HUDEP-2 (cell line): ENCODE data around the gene ZNF343.
A peak's percentile ranks its signal among the peaks of the same experiment; 100 is the strongest.
"Not testable (repeated sequence)": the region's sequence is repeated elsewhere in the genome, so short reads cannot be mapped to it uniquely, and the experiment has no call there.

Source experiments
- DNase-seq, 76 experiments: peaks; one replicate each; lab custom pipeline; 2025; ENCODE audit not compliant: unreplicated experiment in 76 of 76; lab: John Stamatoyannopoulos, UW

Gene ZNF343

DNA sequence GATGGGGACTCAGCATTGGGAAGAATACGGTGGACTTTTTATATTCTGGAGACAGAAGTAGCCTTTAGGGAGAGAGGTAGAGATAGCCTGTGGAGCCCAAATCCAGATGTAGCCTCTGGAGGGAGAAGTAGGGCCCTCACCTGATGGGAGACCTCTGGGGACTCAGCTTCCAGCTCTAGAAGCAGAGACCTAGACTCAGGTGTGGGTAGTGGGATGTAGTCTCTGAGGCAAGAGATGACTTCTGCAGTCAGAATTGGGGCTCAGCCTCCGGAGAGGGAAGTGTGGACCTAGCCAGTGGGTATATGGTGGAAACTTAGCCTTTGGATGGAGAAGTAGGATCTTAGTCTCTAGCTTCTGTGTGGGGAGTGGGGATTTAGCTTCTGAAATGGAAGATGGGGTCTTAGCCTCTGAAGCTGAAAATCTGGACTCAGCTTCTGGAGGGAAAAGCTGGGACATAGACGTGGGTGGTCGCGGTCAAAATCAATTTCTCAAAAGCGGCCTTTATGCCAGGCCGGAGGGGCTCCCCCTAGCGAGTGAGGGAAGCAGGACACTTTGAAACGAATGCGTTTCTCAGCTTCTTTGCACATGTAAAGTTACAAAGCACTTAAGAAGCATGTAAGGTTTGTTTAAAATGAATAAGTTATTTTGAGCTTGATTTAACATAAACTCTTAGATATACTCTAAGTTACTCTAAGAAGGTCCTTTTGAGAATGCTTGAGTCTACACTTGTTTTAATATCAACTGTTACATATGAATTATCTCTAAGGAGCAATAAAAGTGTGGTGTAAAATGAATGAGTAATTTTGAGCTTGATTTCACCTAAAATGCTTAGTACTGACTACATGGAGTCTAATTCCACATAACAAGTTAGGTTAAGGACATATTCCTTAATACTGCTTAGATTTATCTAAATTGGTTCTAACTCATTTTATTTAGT lies 12.9 kb upstream of the ZNF343 start:
- DNase-seq: peak in 29 of 76 experiments; percentile 5 to 47 (median 26)

DNA sequence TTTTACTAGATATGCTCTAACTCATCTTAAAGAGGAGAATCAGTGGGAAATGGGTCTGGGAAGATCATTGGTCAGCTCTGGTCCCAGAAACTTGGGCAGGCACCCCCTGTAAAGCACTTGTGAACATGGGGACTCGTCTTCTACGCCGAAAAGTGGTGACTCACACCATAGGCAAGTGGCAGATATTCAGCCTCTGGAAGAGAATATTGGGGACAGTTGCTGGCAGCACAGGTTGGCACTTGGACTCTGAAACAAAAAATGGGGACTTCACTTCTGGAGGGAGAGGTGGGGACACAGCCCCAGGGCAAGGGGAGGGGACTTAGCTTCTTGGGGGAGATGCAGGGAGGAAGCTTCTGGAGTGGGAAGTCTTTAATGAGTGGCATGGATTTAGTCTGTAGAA lies 11.9 kb upstream of the ZNF343 start:
- no peak for DNase-seq

DNA sequence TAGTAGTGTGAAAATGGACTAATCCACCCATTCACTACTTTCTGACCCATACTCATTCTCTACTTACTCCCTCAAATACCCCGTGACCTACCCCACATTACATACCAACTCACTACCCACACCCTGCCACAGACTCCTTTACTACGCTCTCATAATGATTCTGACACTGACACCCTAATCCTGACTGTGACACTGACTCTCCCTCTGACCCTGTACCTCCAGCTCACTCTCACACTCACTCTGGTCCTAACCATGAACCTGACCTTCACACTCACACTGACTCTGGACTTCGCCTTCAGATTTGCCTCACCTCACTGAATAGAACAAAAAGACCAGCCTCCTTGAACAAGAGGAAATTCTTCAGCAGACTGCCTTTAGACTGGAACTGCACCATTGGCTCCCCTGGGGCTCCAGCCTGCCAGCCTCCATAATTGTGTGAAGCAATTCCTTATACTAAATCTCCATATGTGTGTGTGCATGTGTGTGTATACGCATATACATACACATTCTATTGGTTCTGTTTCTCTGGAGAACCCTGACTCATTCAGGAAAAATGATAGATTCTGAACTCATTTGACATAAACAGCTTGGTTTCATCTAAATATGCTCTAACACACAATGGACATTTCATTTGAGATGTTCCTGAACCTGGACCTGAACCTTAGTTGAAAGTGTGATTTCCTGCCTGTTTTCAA lies 10.5 kb upstream of the ZNF343 start:
- DNase-seq: no peak

DNA sequence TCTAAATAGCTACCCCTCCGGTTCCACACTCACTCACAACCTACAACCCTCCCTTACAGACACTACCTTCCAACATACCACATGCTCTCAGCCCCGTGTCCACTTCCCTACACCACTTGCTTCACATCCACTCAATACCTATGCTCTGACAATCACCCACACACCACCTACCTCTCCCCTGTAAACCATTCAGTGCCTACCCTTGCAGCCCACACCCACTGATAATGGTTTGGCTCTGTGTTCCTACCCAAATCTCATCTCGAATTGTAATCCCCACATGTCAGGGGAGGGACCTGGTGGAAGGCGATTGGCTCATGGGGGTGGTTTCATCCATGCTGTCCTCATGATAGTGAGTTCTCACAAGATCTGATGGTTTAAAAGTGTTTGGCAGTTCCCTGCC lies 9.8 kb upstream of the ZNF343 start:
- peak in 58 of 76 experiments; percentile 14 to 86 (median 42) for DNase-seq

DNA sequence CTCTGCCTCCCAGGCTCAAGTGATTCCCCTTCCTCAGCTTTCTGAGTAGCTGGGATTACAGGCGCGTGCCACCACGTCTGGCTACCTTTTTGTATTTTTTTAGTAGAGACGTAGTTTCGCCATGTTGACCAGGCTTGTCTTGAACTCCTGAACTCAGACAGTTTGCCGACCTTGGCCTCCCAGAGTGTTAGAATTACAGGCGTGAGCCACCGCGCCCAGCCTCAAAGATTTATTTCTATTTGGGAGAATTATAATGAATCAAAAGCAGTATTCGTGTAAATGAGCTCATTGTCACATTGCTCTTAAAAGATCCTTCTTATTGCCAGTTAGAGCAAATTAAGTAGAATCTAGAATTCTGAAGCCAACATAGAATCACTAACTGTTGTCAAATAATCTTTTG lies 9.4 kb upstream of the ZNF343 start:
- no peak for DNase-seq

DNA sequence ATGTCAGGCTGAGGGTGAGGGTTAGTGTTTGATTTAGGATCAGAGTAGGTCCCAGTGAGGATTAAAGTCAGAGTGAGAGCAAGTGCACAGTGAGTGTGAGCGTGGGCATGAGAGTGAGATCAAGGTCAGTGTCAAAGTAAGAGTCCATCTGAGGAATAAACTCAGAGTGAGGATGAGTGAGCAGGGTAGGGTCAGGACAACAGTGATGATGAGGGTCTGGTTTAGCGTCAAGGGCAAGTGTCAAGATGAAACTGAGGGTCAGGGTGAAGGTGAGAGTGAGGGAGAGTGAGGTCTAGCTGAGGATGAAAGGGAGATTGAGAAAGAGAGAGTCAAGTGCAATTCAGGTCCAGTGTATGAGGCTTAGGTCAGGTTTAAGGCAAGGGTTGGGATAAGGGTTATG lies 7.7 kb upstream of the ZNF343 start:
- DNase-seq: no peak

DNA sequence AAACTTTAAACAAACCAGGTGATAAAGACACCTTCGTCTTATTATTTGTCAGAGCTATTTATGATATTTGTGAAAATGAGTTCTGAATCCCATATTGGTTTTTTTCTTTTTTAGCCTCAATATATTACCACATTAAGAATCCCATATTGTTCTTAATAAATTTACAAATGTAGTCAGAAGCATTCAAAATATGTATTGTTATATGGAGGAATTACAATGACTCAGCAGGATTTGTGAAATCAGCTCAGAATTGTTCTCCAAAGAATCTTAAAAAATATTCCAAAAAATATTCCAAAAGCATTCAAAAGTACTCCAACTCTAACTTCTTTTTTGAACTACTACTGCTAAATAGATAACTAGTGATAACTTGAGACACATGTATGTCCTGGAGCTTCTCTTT lies 6.5 kb upstream of the ZNF343 start:
- no peak for DNase-seq

DNA sequence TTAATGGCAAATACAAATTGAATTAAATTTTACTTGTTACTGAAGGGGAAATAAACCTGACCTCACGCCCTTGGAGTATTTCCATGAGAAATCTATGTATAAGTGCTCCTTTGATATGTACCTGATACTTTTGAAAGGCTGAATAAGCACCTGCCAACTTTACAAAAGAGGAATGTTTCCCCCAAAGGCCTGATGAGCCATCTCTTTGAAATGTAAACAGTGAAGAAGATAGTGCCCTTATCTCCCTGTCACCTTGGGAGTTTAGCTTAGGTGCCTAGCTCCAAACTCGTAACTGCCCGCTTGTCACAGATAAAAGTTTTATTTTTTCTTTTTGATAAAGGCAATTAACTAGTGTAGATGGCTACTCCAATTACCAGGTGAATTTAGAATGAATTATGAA lies 1.1 kb upstream of the ZNF343 start:
- no peak for DNase-seq

DNA sequence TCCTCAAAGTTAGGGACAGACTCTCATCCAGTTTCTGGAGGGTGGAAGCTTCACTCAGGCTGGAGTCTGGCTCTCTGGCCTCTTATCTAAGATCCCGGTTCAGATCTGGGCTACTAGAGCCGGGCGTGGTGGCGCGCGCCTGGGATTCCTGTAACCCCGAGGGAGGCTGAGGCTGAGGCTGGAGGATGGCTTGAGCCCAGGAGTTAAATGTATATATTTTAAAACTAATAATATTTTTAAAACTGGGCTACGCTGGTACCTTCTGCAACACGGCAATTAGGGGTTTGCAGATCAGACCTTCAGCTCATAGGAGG lies 710 bp upstream of the ZNF343 start:
- DNase-seq: peak in 8 of 76 experiments; percentile 23 to 69 (median 48)

DNA sequence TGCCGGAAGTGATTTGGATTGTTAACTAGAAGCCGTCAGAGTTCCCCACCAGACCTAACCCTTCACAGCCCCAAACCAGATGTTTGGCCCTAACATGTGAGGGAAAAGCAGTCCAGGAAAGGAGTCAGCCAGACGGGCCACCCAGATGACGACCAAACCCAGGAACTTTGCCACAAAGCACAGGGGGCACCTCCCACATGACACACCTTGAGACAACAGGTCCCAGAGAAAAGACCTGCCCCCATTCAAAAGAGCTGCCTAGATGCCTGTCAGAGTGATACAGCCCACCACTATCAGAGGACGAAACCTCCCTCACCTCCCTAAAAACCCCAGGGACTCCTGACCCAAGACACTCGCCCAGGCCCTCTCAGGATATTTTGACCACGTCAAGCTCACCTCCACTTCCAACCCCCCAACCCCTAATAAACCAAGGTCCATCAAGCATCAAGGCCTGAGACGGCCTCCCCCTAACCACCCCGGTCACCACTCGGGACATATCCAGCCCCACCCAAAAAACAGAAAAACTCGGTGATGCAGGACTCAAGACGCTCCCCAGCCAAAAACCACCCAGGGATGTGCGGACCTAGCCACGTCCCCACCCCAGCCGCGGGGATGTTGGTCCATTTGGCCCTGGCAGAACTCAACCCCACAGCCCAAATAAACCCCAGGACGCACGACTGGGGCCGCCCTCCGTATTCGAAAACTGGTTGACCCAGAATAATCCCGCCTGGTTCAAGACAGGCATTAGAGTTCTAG lies 662 bp downstream of the ZNF343 start:
- DNase-seq: peak in 7 of 76 experiments; percentile 2 to 41 (median 10)

DNA sequence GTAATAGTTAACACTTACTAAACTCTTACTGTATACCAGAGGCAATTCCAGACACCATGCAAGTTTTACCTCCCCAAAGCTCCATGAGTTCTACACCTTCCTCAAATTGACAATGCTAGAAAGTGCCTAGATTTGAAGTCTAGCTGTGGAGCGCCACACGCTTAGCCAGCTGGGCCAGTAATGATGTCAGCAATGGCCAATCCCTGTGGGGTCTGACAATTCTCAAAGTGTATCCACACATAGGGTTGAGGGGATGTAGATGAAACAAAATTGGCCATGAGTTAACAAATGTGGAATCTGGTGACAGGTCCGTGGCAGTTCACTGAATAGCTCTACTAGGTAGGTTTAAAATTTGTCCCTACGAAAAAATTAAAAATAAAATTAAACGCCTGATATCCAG lies 1.3 kb downstream of the ZNF343 start:
- peak in 1 of 76 experiments; percentile 4 for DNase-seq

DNA sequence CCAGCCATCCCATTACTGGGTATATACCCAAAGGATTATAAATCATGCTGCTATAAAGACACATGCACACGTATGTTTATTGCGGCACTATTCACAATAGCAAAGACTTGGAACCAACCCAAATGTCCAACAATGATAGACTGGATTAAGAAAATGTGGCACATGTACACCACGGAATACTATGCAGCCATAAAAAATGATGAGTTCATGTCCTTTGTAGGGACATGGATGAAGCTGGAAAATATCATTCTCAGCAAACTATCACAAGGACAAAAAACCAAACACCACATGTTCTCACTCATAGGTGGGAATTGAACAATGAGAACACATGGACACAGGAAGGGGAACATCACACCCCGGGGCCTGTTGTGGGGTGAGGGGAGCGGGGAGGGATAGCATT lies 2.3 kb downstream of the ZNF343 start:
- not testable (repeated sequence) for DNase-seq

DNA sequence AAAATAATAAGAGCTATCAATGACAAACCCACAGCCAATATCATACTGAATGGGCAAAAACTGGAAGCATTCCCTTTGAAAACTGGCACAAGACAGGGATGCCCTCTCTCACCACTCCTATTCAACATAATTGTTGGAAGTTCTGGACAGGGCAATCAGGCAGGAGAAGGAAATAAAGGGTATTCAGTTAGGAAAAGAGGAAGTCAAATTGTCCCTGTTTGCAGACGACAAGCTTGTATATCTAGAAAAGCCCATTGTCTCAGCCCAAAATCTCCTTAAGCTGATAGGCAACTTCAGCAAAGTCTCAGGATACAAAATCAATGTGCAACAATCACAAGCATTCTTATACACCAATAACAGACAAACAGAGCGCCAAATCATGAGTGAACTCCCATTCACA lies 3.9 kb downstream of the ZNF343 start:
- DNase-seq: not testable (repeated sequence)

DNA sequence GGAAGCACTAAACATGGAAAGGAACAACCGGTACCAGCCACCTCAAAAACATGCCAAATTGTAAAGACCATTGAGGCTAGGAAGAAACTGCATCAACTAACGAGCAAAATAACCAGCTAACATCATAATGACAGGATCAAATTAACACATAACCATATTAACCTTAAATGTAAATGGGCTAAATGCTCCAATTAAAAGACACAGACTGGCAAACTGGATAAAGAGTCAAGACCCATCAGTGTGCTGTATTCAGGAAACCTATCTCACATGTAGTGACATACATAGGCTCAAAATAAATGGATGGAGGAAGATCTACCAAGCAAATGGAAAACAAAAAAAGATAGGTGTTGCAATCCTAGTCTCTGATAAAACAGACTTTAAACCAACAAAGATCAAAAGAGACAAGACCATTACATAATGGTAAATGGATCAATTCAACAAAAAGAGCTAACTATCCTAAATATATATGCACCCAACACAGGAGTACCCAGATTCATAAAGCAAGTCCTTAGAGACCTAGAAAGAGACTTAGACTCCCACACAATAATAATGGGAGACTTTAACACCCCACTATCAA lies 5.8 kb downstream of the ZNF343 start:
- DNase-seq: not testable (repeated sequence)

DNA sequence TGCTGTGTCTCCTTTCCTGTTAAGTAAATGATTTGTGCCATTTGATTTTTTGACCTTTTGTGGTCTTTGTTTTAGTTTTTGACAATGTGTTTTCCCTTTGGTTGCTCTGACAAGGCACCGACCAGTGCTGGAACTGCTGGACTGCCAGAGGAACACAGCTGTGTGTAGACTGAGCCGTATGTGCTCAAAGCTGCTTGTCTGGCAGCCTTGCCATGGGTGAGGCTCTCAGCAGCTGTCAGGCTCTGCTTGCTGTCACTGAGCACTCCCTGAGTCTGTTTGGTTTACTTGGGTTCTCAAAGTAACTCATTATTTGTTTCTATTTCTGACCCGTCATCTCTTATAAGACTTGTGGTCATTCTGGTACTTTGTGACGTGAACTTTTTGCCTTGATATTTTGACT lies 23.1 kb downstream of the ZNF343 start:
- DNase-seq: no peak

DNA sequence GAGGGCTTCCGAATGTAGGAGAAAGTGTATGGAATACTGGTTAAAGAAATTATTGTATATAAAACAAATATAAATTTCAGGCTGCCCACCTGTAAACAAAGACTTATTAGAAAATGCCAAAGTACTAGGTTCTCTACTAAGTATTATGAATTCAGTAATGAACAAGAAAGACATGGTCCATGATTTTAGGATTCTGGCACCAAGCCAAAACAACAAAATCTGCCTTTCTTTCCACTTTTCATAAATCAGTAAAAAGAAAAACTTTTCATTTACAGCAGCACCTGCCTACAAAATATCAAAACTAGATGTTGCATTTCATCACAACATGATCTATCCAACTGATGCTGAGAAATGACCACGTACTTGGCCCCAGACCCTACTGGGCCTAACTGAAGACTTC lies 23.6 kb downstream of the ZNF343 start:
- no peak for DNase-seq

DNA sequence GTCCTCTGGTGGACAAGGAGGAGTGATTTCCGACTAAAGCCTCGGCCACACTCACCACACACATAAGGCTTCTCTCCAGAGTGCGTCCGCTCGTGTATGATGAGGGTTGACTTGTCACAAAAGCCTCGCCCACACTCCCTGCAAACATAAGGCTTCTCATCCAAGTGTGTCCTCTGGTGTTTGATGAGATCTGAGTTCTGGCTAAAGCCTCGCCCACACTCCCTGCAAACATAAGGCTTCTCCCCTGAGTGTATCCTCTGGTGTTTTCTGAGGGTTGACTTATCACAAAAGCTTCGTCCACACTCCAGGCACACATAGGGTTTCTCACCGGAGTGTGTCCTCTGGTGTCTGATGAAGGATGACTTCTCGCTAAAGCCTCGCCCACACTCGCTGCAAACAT lies 25.2 kb downstream of the ZNF343 start:
- no peak for DNase-seq

DNA sequence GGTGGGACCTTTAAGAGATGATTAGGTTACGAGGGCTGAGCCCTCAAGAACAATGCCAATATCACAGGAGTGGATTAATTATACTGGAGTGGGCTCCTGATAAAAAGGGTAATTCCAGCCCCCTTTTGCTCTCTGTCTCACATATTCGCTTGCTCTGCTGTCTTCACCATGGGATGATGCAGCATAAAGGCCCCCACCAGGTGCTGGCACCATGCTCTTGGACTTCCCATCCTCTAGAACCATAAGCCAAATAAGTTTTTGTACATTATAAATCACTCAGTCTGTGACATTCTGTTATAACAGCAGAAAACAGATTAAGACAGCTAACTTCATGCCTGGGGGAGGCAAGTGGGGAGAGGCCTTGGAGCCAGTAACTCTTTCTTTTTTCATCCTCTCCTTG lies 28.3 kb downstream of the ZNF343 start:
- DNase-seq: no peak

DNA sequence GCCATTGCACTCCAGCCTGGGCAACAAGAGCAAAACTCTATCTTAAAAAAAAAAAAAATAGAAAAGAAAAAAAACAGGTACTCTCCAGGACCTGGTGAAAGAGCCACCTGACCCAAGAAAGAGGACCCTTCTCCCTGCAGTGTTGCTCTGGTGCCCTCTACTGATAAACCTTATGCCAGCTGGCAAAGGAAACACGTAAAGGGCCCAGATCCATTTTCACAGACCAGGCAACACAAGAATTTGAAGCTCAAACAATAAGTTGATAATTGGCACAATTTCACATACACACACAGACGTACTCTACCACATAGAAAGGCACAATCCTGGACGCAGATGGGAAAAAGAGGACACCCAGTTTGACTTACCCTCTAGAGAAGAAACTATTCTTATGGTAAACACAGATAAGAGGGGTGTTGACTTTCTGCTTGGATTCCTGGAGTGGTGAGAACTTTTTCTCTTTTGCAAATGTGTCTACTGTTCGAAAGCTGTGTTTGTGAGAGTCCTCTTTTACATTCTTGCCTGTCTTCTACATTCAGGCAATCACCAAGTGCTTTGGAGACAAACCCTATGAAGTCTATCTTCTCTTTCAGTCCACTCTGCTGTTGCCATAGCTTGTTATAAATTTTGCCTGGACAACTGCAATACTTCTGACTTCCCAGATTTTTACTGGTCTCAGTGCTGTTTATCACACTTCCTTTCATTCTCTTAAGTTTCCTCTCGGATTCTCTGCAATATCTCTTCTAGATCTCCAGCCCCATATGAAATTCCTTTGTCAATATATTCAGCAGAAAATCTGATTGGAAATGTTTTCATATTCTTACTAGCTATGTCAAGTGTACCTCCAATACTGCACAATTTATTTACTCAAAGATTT lies 31.7 kb downstream of the ZNF343 start:
- peak in 11 of 76 experiments; percentile 3 to 30 (median 18) for DNase-seq
